Measurements from ENCODE around the gene PSKH1. TPM values are rescaled to one million over a fixed set of nuclear protein-coding genes. Genes with fewer than 3 reads are reported as not detected.

PSKH1 gene
- total RNA-seq, 5 donors from 2014 or later (not counting 1 experiment from before 2014, with no cell fraction given): 14.8 to 31.4 (median 28.1) TPM

- CTCF ChIA-PET: interaction anchor here (0.6 to 0.7 kb wide), 2 partner anchors 17 to 175 kb away, joined by 3 to 5 read pairs; no protein-coding TSS in a partner anchor
- peaks cover 0 to 32% of the 10 kb centered on the region in 2 experiments for H3K4me1 ChIP-seq (ENCODE audit: control insufficient read depth in 1 of 2, extremely low read depth in 1 of 2, insufficient read depth in 2 of 2, low read length in 2 of 2)
- POLR2A ChIA-PET: no interaction called here
Observed at GRCh38 chr16:67944690-67945391, 51.8 kb downstream of the PSKH1 start.

GRCh38 chr16:67945392-67945933 is 52.4 kb downstream of the PSKH1 start:
- DNase-seq (no peak), ATAC-seq (replicated peaks in 1 of 4) (no peak)
- H3K27ac ChIP-seq (ENCODE audit: low read length): no peak overlapping the region
- no peaks in the 10 kb centered on the region for H3K27me3 Mint-ChIP-seq
- peaks cover 12 to 19% (median 15%) of the 10 kb centered on the region in 3 donors for H3K4me1 Mint-ChIP-seq
- H3K4me1 ChIP-seq (ENCODE audit: control insufficient read depth in 1 of 2, extremely low read depth in 1 of 2, insufficient read depth in 2 of 2, low read length in 2 of 2): peaks cover 0 to 26% of the 10 kb centered on the region in 2 experiments
- 94% methylated on average over 20 of the region's 24 CpGs for WGBS (ENCODE audit: insufficient coverage)
- no peaks in the 10 kb centered on the region for H3K27me3 ChIP-seq (replicated peaks in 1 of 2; ENCODE audit: control insufficient read depth in 2 of 2, extremely low read depth in 1 of 2, insufficient read depth in 2 of 2, low read length in 1 of 2)
- POLR2A ChIA-PET: no interaction called here
- H3K27ac Mint-ChIP-seq: no peak overlapping the region
- no peak overlapping the region for H3K4me3 Mint-ChIP-seq
- peaks cover 6 to 33% of the 10 kb centered on the region in 2 donors for H3K36me3 ChIP-seq (ENCODE audit: control insufficient read depth in 2 of 2, extremely low read depth in 1 of 2, insufficient read depth in 1 of 2, low read length in 1 of 2)
- no peaks in the 10 kb centered on the region for H3K9me3 ChIP-seq
- H3K4me3 ChIP-seq (ENCODE audit: control insufficient read depth in 1 of 2, extremely low read depth in 1 of 2, low read length in 1 of 2): no peak overlapping the region
- no peaks in the 10 kb centered on the region for H3K9me3 Mint-ChIP-seq
- CTCF ChIA-PET: interaction anchor here (0.6 to 0.7 kb wide), 2 partner anchors 174 to 826 kb away, joined by 3 to 5 read pairs; no protein-coding TSS in a partner anchor
- peaks cover 12% of the 10 kb centered on the region for H3K36me3 Mint-ChIP-seq

More at GRCh38 chr16:67944690-67945391, 51.8 kb downstream of the PSKH1 start:
- H3K4me3 ChIP-seq (ENCODE audit: control insufficient read depth in 1 of 2, extremely low read depth in 1 of 2, low read length in 1 of 2): no peak overlapping the region
- ATAC-seq (replicated peaks in 1 of 4) (no peak), DNase-seq (no peak)
- no peak overlapping the region for H3K4me3 Mint-ChIP-seq
- peaks cover 6 to 30% of the 10 kb centered on the region in 2 donors for H3K36me3 ChIP-seq (ENCODE audit: control insufficient read depth in 2 of 2, extremely low read depth in 1 of 2, insufficient read depth in 1 of 2, low read length in 1 of 2)
- no peaks in the 10 kb centered on the region for H3K9me3 ChIP-seq
- no peaks in the 10 kb centered on the region for H3K27me3 Mint-ChIP-seq
- no peaks in the 10 kb centered on the region for H3K27me3 ChIP-seq (replicated peaks in 1 of 2; ENCODE audit: control insufficient read depth in 2 of 2, extremely low read depth in 1 of 2, insufficient read depth in 2 of 2, low read length in 1 of 2)
- H3K27ac Mint-ChIP-seq: no peak overlapping the region
- H3K27ac ChIP-seq (ENCODE audit: low read length): no peak overlapping the region
- peaks cover 12% of the 10 kb centered on the region for H3K36me3 Mint-ChIP-seq
- H3K4me1 Mint-ChIP-seq: peaks cover 19 to 25% (median 21%) of the 10 kb centered on the region in 3 donors
- H3K9me3 Mint-ChIP-seq: no peaks in the 10 kb centered on the region
- WGBS (ENCODE audit: insufficient coverage): 96% methylated on average over 24 of the region's 24 CpGs

- CTCF ChIA-PET: interaction anchor here (0.6 to 0.7 kb wide), 2 partner anchors 498 to 827 kb away, joined by 3 read pairs; no protein-coding TSS in a partner anchor
Observed at GRCh38 chr16:67946128-67946569, 53.1 kb downstream of the PSKH1 start.

GRCh38 chr16:67946966-67947558 is 54.0 kb downstream of the PSKH1 start:
- Histone ChIP-seq H3K4me1 (ENCODE audit: control insufficient read depth in 1 of 2, extremely low read depth in 1 of 2, insufficient read depth in 2 of 2, low read length in 2 of 2) (peaks cover 0 to 12% of the 10 kb centered on the region in 2 experiments), H3K9me3 (no peaks in the 10 kb centered on the region), H3K27ac (ENCODE audit: low read length) (no peak overlapping the region), H3K4me3 (ENCODE audit: control insufficient read depth in 1 of 2, extremely low read depth in 1 of 2, low read length in 1 of 2) (no peak overlapping the region), H3K27me3 (replicated peaks in 1 of 2; ENCODE audit: control insufficient read depth in 2 of 2, extremely low read depth in 1 of 2, insufficient read depth in 2 of 2, low read length in 1 of 2) (no peaks in the 10 kb centered on the region), H3K36me3 (ENCODE audit: control insufficient read depth in 2 of 2, extremely low read depth in 1 of 2, insufficient read depth in 1 of 2, low read length in 1 of 2) (peaks cover 16 to 47% of the 10 kb centered on the region in 2 donors)
- no peak for ATAC-seq (replicated peaks in 1 of 4)
- Mint-ChIP-seq H3K27me3 (no peaks in the 10 kb centered on the region), H3K4me3 (no peak overlapping the region), H3K36me3 (peaks cover 16% of the 10 kb centered on the region), H3K4me1 (peaks cover 2 to 7% (median 2%) of the 10 kb centered on the region in 3 donors), H3K27ac (no peak overlapping the region), H3K9me3 (no peaks in the 10 kb centered on the region)
- POLR2A ChIA-PET: no interaction called here
- CTCF ChIA-PET: interaction anchor here in 1 of 2 donors (0.6 kb wide), 2 partner anchors 280 to 499 kb away, joined by 3 read pairs; no protein-coding TSS in a partner anchor
- DNase-seq: no peak
- 96% methylated on average over 19 of the region's 28 CpGs for WGBS (ENCODE audit: insufficient coverage)

More at GRCh38 chr16:67946128-67946569, 53.1 kb downstream of the PSKH1 start:
- no peak overlapping the region for H3K4me3 ChIP-seq (ENCODE audit: control insufficient read depth in 1 of 2, extremely low read depth in 1 of 2, low read length in 1 of 2)
- H3K27me3 ChIP-seq (replicated peaks in 1 of 2; ENCODE audit: control insufficient read depth in 2 of 2, extremely low read depth in 1 of 2, insufficient read depth in 2 of 2, low read length in 1 of 2): no peaks in the 10 kb centered on the region
- Mint-ChIP-seq H3K27ac (no peak overlapping the region), H3K4me1 (peaks cover 9 to 14% (median 9%) of the 10 kb centered on the region in 3 donors), H3K36me3 (peaks cover 12% of the 10 kb centered on the region), H3K9me3 (no peaks in the 10 kb centered on the region), H3K4me3 (no peak overlapping the region), H3K27me3 (no peaks in the 10 kb centered on the region)
- peaks cover 0 to 21% of the 10 kb centered on the region in 2 experiments for H3K4me1 ChIP-seq (ENCODE audit: control insufficient read depth in 1 of 2, extremely low read depth in 1 of 2, insufficient read depth in 2 of 2, low read length in 2 of 2)
- DNase-seq: no peak
- no peak for ATAC-seq (replicated peaks in 1 of 4)
- WGBS (ENCODE audit: insufficient coverage): 98% methylated on average over 13 of the region's 20 CpGs
- H3K27ac ChIP-seq (ENCODE audit: low read length): no peak overlapping the region
- POLR2A ChIA-PET: no interaction called here
- no peaks in the 10 kb centered on the region for H3K9me3 ChIP-seq
- H3K36me3 ChIP-seq (ENCODE audit: control insufficient read depth in 2 of 2, extremely low read depth in 1 of 2, insufficient read depth in 1 of 2, low read length in 1 of 2): peaks cover 8 to 38% of the 10 kb centered on the region in 2 donors

- H3K27me3 ChIP-seq (replicated peaks in 1 of 2; ENCODE audit: control insufficient read depth in 2 of 2, extremely low read depth in 1 of 2, insufficient read depth in 2 of 2, low read length in 1 of 2): no peaks in the 10 kb centered on the region
- ChIA-PET CTCF (no interaction called here), POLR2A (no interaction called here)
- Mint-ChIP-seq H3K9me3 (no peaks in the 10 kb centered on the region), H3K4me1 (peaks cover 0 to 5% (median 0%) of the 10 kb centered on the region in 3 donors), H3K36me3 (peaks cover 17% of the 10 kb centered on the region), H3K27ac (no peak overlapping the region), H3K4me3 (no peak overlapping the region), H3K27me3 (no peaks in the 10 kb centered on the region)
- ATAC-seq (replicated peaks in 1 of 4): no peak
- 97% methylated on average over 13 of the region's 15 CpGs for WGBS (ENCODE audit: insufficient coverage)
- H3K4me1 ChIP-seq (ENCODE audit: control insufficient read depth in 1 of 2, extremely low read depth in 1 of 2, insufficient read depth in 2 of 2, low read length in 2 of 2): peaks cover 0 to 2% of the 10 kb centered on the region in 2 experiments
- no peak for DNase-seq
- H3K9me3 ChIP-seq: no peaks in the 10 kb centered on the region
- H3K4me3 ChIP-seq (ENCODE audit: control insufficient read depth in 1 of 2, extremely low read depth in 1 of 2, low read length in 1 of 2): no peak overlapping the region
- H3K36me3 ChIP-seq (ENCODE audit: control insufficient read depth in 2 of 2, extremely low read depth in 1 of 2, insufficient read depth in 1 of 2, low read length in 1 of 2): peaks cover 16 to 48% of the 10 kb centered on the region in 2 donors
- no peak overlapping the region for H3K27ac ChIP-seq (ENCODE audit: low read length)
Observed at GRCh38 chr16:67948015-67948414, 55.0 kb downstream of the PSKH1 start.

GRCh38 chr16:67949645-67950044 is 56.6 kb downstream of the PSKH1 start:
- Histone ChIP-seq H3K9me3 (no peaks in the 10 kb centered on the region), H3K4me3 (ENCODE audit: control insufficient read depth in 1 of 2, extremely low read depth in 1 of 2, low read length in 1 of 2) (no peak overlapping the region), H3K27me3 (replicated peaks in 1 of 2; ENCODE audit: control insufficient read depth in 2 of 2, extremely low read depth in 1 of 2, insufficient read depth in 2 of 2, low read length in 1 of 2) (no peaks in the 10 kb centered on the region), H3K36me3 (ENCODE audit: control insufficient read depth in 2 of 2, extremely low read depth in 1 of 2, insufficient read depth in 1 of 2, low read length in 1 of 2) (peaks cover 19 to 48% of the 10 kb centered on the region in 2 donors), H3K27ac (ENCODE audit: low read length) (no peak overlapping the region), H3K4me1 (ENCODE audit: control insufficient read depth in 1 of 2, extremely low read depth in 1 of 2, insufficient read depth in 2 of 2, low read length in 2 of 2) (peaks cover 0 to 2% of the 10 kb centered on the region in 2 experiments)
- H3K27ac Mint-ChIP-seq: no peak overlapping the region
- H3K27me3 Mint-ChIP-seq: no peaks in the 10 kb centered on the region
- CTCF ChIA-PET: interaction anchor here in 1 of 2 donors (0.7 kb wide), 1 partner anchor 28 kb away, joined by 3 read pairs; no protein-coding TSS in a partner anchor
- H3K36me3 Mint-ChIP-seq: peaks cover 24% of the 10 kb centered on the region
- no peak overlapping the region for H3K4me3 Mint-ChIP-seq
- no peak for DNase-seq
- no peaks in the 10 kb centered on the region for H3K9me3 Mint-ChIP-seq
- no peak for ATAC-seq (replicated peaks in 1 of 4)
- POLR2A ChIA-PET: interaction anchor here in 1 of 2 donors (0.6 kb wide), 1 partner anchor 358 kb away, joined by 3 read pairs; no protein-coding TSS in a partner anchor
- peaks cover 0 to 5% (median 0%) of the 10 kb centered on the region in 3 donors for H3K4me1 Mint-ChIP-seq
- whole genome bisulfite sequencing (ENCODE audit: insufficient coverage): 94% methylated on average over 9 of the region's 11 CpGs

Data from T-cell (primary cell).